ENCODE results near the gene OR6Y1. TPM values are rescaled to one million over a fixed set of nuclear protein-coding genes. Genes with fewer than 3 reads are reported as not detected.

Gene OR6Y1, protein sequence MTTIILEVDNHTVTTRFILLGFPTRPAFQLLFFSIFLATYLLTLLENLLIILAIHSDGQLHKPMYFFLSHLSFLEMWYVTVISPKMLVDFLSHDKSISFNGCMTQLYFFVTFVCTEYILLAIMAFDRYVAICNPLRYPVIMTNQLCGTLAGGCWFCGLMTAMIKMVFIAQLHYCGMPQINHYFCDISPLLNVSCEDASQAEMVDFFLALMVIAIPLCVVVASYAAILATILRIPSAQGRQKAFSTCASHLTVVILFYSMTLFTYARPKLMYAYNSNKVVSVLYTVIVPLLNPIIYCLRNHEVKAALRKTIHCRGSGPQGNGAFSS
- not detected for total RNA-seq

DNA sequence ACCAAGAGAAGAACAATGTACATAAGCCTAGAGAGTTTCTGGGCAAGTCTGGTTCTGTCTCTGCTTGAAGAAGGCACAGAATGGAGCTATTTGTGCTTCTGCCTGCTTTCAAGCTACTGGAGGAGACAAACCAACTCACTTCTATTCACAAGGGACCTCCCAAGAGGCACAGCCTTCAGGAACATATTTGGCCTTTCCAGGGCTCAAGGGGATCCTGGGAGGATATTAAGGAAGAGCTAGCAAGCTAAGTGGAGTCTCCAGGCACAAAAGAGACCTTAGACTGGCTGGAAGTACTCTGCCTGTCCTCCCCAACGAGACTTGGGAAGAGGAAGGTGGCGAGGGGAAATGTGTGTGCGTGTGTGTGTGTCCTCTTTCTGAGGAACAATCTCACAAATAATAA, at the start of gene OR6Y1:
Gene OR6Y1 (minus strand): TSS at position 54 of the 400 bp plus-strand sequence. CDS start 6,300 bp downstream, outside the sequence.

DNA sequence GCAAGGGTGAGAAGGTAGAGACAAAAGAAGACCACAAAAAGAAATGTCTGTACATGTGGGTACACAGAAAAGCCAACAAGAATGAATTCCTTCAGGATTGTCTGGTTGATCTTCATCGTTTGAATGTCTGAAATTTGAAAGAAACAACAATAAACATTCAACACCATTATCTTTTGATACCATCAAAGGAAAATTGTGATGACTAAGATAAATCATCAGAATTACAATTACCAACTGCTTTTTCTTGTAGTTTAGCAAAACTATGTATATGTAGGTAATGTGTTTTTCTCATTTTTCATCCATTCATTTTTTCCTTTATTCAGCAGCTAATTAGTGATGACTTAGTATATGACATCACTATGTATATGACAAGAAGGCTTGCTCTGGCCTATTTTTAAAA, 25.5 kb upstream of the OR6Y1 start, which contains the start of gene OR10X1:
Gene OR10X1 (minus strand): TSS at position 167 of the 400 bp plus-strand sequence. CDS start 0 bp downstream, at position 167.

GRCh38 chr1:158570480-158570879, 16.3 kb upstream of the OR6Y1 start, which contains the start of gene OR6P1:
Gene OR6P1, minus strand, starts transcription at chr1:158570580. Its CDS starts 6,976 bp downstream, at chr1:158563604.

Other genes starting within 250 kb of the OR6Y1 start
- not detected for gene CD1B, start 222.9 kb downstream of the OR6Y1 start, total RNA-seq
- not detected for gene CD1E, start 200.5 kb downstream of the OR6Y1 start, total RNA-seq
- not detected for gene OR10T2, start 154.9 kb downstream of the OR6Y1 start, total RNA-seq
- not detected for gene OR10K2, start 128.2 kb downstream of the OR6Y1 start, total RNA-seq
- gene OR10K1, start 92.6 kb downstream of the OR6Y1 start, total RNA-seq: not detected
- gene OR10R2, start 82.2 kb downstream of the OR6Y1 start, total RNA-seq: not detected
- not detected for gene OR6P1, start 16.2 kb upstream of the OR6Y1 start, total RNA-seq
- gene OR10X1, start 25.5 kb upstream of the OR6Y1 start, total RNA-seq: not detected
- not detected for gene OR10Z1, start 50.9 kb upstream of the OR6Y1 start, total RNA-seq
- gene SPTA1, start 132.3 kb upstream of the OR6Y1 start, total RNA-seq: 1.3 TPM
- gene OR6K2, start 146.2 kb upstream of the OR6Y1 start, total RNA-seq: not detected
- gene OR6K3, start 166.3 kb upstream of the OR6Y1 start, total RNA-seq: not detected
- gene OR6K6, start 200.3 kb upstream of the OR6Y1 start, total RNA-seq: not detected
- not detected for gene OR6N1, start 217.8 kb upstream of the OR6Y1 start, total RNA-seq
- not detected for gene OR6N2, start 226.8 kb upstream of the OR6Y1 start, total RNA-seq